GM19468 (cell line): ENCODE data around the gene MTMR3.

Experiments used
- ATAC-seq: cut with Tn5 transposase; IDR thresholded peaks from one replicate; pipeline ENCODE4 v1.9.1; 2021; ENCODE audit warnings: mild to moderate bottlenecking, moderate library complexity, moderate number of reproducible peaks; ENCODE audit not compliant: unreplicated experiment; ENCODE audit errors: extremely low read depth

MTMR3 gene

GRCh38 chr22:30020511-30020910 lies 137.5 kb downstream of the MTMR3 start:
- no peak for ATAC-seq

GRCh38 chr22:30021338-30021737 lies 138.4 kb downstream of the MTMR3 start:
- ATAC-seq, result no peak

- no peak for ATAC-seq
Observed at GRCh38 chr22:30021881-30022619, 139.1 kb downstream of the MTMR3 start.

GRCh38 chr22:30023099-30023660 lies 140.2 kb downstream of the MTMR3 start:
- ATAC-seq, result no peak

GRCh38 chr22:30024231-30024630 lies 141.3 kb downstream of the MTMR3 start:
- ATAC-seq, result no peak

GRCh38 chr22:30025221-30025620 lies 142.2 kb downstream of the MTMR3 start:
- ATAC-seq, result no peak

GRCh38 chr22:30026756-30027155 lies 143.8 kb downstream of the MTMR3 start:
- no peak for ATAC-seq

GRCh38 chr22:30027169-30027568 lies 144.2 kb downstream of the MTMR3 start:
- no peak for ATAC-seq

- ATAC-seq, result no peak
Observed at GRCh38 chr22:30027791-30028190, 144.8 kb downstream of the MTMR3 start.

- no peak for ATAC-seq
Observed at GRCh38 chr22:30028731-30029130, 145.8 kb downstream of the MTMR3 start.

- no peak for ATAC-seq
Observed at GRCh38 chr22:30029512-30029911, 146.5 kb downstream of the MTMR3 start.

GRCh38 chr22:30030329-30030728 lies 147.4 kb downstream of the MTMR3 start:
- no peak for ATAC-seq

- no peak for ATAC-seq
Observed at GRCh38 chr22:30031328-30031727, 148.4 kb downstream of the MTMR3 start.

- ATAC-seq, result no peak
Observed at GRCh38 chr22:30031764-30032455, 148.9 kb downstream of the MTMR3 start.

GRCh38 chr22:30033137-30033536 lies 150.2 kb downstream of the MTMR3 start:
- no peak for ATAC-seq

- ATAC-seq, result no peak
Observed at GRCh38 chr22:30033901-30034300, 150.9 kb downstream of the MTMR3 start.

- no peak for ATAC-seq
Observed at GRCh38 chr22:30036656-30037055, 153.7 kb downstream of the MTMR3 start.

GRCh38 chr22:30038219-30038618 lies 155.2 kb downstream of the MTMR3 start:
- ATAC-seq, result no peak

- ATAC-seq, result no peak
Observed at GRCh38 chr22:30040499-30041260, 157.7 kb downstream of the MTMR3 start.

GRCh38 chr22:30041475-30041874 lies 158.5 kb downstream of the MTMR3 start:
- no peak for ATAC-seq

GRCh38 chr22:30041881-30042280 lies 158.9 kb downstream of the MTMR3 start:
- no peak for ATAC-seq
